Activated CD4-positive, CD25-positive, alpha-beta regulatory T cell treated with anti-CD3 and anti-CD28 coated beads, Interleukin-2, amount 50 U/mL, for 72 hours (primary cell): ENCODE results near the gene JPH4.
A peak's percentile ranks its signal among the peaks of the same experiment; 100 is the strongest.

Source experiments
- DNase-seq: peaks from one replicate; pipeline ENCODE4 v3.0.0; 2021

Gene JPH4

DNA sequence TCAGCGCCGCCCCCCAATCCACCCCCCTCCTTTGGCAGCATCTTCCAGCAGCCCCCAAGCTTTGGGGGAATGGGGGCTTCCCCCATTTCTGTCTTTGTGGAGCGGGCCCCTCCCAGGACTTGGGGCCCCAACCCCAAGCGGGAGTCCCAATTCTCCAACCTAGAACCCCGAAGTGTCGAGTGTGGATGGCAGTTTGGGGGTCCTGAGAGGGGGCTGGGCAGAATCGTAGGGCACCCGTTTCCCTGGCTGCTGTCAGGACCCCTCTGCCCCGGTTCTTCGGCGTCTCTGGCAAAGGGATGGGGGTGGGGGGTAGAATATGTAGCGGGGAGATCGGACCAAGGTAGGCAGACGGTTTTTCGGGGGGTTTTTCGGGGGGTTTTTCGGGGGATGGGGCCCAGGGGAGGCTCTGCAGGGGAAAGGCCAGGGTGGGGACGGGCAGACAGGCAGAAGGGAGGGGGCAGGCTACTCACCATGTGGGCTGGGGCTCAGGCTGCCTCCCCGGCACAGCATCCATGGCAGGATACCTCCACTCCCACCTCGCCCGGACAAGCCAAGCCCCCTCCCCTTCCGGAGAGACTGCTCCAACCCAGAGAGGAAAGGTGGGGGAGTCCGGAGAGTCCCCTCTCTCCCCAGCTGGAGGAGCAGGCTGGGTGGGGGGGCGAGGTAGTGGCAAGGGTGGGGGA lies 739 bp downstream of the JPH4 start:
- no peak for DNase-seq

DNA sequence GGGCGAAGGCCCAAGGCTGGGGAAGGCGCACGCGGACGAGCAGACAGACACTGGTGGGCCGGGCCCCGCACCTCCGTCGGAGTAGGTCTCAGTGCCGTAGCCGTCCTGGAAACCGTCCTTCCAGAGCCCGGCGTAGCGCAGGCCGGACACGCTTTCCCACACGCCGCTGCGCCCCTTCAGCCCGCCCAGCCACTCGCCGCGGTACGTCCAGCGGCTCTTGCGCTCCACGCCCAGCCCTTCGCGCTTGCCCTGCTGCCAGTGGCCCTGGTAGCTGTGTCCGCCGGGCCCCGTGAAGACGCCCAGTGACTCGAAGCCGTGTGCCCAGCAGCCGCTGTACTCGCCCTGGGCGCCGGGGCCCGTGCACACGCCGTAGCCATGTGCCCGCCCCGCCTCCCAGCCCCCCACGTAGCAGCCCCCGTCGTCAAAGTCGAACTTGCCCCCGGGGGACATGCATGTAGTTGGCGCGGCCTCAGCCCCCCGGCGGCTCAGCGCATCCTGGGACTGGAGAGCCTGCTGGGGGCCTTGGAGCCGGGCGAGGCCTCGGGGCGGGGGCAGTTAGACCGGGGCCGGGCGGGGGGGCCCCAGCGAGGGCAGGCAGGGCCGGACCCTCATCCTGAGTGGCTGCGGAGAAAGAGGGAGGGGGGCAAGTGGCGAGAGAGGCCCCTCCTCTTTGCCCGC lies 1.4 kb downstream of the JPH4 start:
- no peak for DNase-seq

DNA sequence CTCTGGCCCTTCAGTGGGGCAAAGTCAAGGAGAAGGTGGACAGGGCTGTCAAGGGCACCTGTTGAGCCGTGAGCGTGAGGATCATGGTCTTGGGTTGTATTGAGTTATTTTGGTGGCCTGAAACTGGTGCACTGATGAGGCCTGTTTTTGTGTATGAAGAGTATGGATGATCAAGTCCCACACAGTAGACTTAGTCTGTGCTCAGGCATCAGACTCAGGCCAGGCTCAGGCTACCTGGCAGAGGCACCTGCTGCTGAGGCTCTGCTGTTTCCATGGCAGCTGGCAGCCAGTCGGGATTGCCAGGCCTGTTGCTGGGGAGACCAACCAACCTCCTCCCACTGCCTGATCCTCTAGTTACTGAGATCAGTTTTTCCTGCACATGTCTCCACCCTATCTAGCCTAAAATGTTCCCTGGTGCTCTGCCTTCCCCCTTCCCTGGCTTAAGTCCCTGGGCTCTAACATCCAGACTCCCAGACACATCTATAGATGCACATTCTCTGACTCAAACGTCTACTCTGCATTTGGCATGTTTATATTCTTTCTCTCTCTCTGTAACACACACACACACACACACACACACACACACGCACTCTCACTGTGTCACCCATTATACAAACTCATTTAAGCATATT lies 5.1 kb downstream of the JPH4 start:
- DNase-seq = no peak

DNA sequence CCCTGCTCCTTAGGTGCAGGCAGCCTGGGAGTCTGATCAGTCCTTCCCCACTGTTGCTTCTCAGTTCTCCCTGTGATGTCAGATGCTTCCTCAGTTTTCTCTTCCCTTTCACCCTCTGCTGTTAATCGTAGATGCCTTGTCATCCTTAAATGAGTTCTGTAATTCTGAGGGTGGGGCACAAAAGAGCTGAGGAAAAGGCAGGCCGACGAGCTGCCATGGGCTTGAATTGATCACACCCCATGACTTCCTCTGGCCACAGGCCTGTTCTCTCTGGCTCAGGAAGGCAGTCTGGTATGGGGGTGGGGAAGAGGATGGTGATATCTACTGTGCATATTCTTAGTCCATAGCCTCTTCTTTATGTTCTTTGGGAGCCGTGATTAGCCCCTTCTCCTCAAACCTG lies 5.8 kb downstream of the JPH4 start:
- no peak for DNase-seq

DNA sequence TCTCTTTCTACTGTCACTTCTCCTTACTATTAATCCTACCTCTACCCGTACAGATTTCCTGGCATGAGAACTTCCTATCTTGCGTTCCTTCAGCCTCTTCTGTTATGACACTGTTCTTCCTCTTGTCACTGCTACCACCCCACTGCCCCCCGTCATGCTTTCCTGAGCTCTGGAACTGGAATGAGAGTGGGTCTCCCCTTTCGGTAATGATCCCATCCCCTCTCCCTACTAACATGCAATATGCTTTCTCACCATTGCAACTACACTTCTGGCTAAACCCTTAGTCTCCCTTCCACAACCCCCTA lies 6.1 kb downstream of the JPH4 start:
- no peak for DNase-seq

DNA sequence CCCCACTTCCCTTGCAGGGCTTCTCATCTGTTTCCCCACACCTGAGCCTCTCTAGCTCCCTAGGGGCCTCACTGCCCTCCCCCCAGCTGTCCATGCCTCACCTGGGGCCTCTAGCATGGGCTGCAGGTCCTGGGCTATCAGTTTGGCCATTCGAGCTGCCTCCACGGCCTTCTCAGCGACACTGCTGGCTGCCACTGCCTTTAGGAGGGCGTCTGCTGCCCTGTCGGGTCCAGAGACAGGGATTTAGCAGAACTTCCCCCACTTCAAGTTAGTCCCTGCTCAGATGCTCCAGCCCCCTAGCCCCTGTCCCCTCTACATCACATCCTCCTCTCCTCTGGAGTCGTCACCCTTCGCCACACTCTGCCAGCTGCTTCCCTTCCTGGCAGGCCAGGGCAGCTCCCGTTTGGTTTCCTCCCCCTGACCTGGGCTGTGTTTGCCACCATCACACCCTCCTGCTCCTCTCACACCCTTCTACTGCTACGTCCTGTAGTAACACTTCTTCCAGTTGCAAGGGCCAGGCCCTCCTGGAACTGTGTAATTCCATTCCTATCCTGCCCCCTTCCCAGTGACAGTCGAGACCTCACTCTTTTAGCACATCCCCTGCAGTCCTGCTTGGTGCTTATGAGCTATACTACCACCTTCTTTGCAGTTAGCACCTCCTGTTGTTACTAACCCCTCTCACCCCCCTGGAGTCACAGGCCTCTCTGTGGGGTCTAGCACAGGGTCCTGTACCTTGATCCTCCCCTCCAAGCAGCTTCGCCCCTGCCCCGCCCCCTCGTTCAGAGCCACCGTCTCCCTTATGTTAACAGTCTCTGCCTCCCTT lies 6.7 kb downstream of the JPH4 start:
- DNase-seq = no peak

DNA sequence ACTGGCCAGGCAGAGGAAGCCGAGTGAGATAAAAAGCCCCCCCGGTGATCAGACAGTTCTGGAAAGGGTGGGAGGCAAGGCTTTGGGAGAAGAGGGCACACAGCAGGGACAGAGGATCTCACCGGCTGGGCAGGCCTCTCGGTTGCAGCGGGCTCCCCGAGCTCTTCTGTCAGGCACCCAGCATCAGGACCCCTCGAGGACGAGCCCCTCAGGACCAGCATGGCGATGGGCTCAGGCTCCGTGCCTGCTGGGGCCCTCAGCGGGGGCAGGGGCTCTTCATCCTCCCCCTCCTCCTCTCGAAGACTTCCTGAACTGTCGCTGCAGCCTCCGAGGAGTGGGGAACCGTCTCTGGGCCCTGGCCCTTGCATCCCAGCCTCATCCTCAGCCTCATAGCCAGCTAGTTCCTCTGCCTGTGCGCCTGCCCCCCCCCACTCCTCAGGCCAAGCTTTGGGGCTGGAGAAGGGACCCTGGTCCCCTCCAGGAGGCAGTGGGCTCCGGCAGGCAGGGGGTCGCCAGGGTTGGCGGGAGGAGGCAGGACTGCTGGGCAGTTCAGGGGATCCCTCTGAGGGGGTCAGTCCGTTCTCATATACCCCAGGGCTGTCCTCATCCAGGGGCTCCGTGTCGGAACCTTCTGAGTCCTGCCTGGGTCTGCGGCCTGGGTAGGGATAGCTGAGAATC lies 7.6 kb downstream of the JPH4 start:
- no peak for DNase-seq

DNA sequence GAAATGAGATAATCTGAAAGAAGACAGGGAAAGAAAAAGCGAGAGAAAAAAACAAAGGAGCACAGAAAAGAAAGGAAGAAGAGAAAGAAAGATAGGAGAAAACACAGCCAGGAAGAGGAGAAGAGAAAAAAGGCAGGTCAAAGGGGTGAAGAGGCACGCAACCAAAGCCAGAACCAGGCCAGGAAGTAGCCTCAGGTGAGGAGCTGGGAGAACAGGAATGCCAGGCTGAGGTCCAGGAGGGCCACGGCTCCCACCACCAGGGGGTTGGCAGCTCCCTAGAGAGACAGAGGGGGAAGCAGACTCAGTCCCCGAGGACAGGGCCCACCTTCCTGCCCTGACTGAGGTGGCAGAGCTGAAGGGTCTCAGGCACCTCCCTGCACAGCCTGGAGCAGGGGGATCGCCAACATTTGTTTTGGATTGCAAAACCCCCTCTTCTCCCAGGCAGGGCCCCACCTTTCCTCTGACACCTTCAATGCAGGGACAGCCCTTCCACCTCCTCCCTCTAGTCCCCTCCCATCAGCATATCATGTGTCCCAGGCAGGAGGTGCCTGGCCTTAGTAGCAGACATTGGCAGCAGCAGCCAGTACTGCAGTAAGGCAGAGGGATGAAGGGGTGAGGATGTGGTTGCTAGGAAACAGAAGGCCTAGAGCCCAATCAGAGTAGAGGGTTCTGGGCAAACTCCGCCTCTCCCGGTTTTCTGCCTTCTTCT lies 9.0 kb downstream of the JPH4 start:
- no peak for DNase-seq

DNA sequence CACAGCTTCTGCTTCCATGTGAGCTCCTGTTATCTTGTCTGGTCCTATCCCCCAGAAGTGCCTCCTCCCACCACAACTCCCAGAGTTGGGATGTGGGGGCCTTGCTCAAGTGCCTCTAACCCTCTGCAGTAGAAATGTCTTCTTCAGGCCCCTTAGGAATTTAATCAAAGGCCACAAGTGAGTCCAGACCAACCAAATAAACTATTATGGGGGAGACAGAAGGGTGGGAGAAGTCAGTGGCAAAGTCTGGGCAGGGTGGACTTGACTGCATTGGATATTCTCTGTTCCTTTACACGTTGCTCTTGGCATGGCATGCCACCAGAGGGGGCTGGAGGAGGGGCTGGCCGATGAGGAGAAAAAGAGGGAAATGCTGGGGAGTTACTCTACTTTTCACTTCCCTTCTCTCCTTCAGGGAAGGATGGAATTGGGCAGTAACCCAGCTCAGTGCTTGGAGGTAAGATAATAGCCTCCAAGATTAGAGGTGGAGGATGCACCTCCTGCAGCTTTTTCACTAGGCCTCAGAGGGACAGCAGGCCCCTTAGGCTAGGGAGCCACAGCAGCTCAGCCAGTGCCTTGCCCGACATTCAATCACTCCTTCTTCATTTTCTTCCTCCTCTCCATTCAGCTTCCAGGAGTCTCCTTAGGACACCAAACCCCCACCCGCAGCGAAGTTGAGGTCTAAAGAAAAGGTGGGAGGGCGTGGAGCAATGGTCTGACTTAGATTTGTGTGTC lies 9.8 kb downstream of the JPH4 start:
- DNase-seq = no peak

DNA sequence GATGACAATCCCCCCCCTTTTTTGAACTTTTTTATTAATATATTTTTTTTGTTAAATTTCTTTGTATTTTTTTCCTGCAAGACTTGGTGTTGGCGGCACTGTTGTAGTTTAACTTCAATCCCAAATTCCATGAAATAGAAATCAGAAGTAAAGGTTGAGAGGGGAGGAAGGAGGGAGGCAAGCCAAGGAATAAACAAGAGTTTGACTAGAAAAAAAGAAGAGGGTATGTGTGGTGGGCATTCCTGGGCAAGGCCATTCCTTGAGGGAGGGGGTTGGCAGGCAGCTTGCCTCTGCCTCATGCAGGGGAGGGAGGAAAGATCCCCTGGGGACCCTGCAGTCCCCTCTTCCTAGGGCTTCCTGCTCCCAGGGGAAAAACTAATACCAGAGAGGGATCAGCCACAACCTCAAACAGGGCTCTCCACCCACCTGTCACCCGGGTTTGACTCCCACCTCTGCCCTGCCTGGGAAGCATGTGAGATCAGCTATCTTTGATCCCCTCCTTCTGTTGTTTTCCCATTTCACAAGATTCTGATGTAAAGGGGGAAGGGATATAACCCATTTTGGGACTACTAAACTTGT lies 10.5 kb downstream of the JPH4 start:
- no peak for DNase-seq

DNA sequence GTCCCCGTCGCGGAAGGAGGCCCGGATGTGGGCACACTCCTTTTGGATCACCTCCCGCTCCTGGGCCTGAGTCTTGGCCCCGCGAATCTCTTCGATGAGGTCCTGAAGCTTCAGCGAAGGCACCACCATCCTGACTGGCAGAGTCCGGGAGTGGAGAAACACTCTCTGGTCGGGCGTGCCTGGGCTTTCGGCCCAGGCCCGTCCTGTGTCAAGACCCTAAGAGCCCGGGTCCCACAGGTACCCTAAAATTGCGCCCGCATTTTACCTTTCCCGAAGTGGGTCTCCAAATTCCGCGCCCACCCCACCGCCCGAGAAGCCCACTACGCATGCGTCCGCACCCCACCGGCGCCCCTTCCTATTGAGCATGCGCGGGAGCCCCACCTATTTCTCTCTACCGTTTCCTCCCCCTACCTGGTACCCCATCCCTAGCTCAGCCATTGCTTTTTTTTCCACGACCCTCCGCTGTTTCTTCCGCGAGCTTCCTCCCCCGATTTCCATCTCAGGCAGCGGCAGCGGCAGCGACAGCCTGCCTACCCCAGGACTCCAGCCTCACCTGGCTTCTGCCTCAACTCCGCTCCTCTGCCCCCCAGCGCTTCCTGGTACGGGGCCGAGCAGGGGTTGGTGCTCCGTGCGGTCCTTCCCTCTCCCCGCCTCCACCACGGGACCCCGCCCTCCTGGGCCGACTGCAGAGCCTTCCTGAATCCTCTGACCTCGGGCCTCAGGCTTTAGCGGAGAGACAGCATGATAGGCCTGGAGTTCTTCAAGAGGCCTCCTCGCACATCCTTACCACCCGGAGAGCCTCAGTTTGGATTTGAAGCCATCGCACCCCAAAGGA lies 11.2 kb downstream of the JPH4 start, which contains the start of gene AP1G2:
TSS of gene AP1G2 (minus strand) at position 606 of the 835 bp plus-strand sequence. CDS start at position 129, 477 bp downstream.
- DNase-seq = peak; percentile 89

DNA sequence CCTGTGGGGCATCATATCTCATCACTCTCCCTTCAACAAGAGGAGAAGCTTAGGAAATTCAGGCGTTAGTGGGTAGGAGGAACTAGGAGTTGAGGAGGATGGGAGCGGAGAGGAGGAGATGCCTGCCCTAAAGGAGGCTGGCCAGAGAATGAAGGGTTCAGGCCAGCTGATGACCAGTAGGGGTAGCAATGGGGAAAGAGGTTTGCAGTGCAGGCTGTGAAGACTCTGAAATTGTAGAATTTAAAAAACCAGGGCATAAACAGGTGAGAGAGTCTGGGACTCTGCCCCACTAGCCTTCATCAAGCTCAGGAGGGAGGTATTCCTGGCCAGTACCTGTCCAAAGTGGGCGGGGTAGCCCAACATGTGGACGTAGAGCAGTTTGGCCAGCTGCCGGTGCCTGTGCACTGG lies 11.8 kb downstream of the JPH4 start:
- DNase-seq = no peak

DNA sequence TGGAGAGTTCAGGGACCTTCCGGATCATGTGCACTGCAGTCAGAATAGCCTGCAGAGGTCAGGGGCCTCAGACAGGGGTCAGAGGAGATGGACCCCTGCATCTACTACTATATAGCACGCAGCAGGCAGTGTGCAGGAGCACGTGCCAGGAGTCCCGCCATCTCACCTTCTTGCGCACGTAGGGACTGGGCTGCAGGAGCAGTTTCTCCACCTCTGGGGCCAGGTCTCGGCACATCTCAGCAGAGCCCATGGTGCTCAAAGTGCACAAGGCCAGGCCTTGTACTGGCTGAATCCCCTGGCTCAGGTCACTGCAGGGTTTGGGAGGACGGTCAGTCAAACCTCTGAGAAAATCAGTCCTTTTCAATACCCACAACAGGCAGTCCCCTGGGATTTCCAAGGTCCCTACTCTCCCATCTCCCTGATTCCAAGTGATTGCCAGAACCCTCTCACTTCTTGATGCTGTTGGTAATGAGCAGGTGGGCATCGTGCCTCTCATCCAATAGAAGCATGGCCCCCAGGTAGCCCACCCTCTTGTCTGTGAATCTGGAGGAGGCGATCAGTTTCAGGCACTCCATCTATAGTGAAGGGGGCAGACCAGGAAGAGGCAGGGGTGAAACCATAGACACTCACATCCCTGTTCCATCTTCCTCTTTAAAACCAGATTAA lies 12.3 kb downstream of the JPH4 start:
- no peak for DNase-seq

DNA sequence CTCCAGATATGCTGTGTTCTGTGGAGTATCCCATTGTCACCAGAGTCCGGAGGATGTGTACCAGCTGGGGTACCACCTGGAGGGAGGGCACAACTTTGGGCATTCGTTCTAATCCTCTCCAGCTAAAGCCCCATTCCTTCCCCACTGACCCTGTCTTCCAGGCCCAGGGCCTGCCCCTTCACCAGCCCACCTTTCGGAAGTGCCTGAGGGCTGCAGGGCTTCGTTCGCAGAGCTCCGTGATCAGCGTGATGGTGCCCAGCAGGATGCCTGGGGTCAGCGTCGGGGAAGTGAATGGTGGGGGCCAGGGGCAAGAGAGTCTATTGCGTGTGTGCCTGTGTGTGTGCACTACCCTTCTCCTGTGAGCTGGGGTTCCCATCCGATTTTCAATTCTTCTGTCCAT lies 13.0 kb downstream of the JPH4 start:
- no peak for DNase-seq

DNA sequence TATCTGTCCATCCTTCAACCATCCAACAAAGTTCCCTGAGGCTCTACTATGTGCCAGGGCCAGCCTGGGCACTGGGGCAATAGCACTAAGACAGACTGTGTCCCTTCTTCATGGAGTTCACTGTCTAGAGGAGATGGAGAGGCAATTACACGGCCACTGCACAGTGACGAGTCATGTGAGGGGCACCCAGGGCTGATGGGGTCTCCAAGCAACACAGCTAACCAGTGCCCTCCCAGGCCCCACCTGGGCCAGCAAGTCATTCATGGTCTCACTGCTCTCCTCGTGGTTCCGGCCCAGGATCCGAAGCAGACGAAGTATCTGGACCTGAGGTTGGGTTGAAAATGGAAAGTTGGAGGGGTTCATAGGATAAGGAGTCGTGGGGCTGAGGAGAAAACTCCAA lies 13.7 kb downstream of the JPH4 start:
- DNase-seq = no peak

DNA sequence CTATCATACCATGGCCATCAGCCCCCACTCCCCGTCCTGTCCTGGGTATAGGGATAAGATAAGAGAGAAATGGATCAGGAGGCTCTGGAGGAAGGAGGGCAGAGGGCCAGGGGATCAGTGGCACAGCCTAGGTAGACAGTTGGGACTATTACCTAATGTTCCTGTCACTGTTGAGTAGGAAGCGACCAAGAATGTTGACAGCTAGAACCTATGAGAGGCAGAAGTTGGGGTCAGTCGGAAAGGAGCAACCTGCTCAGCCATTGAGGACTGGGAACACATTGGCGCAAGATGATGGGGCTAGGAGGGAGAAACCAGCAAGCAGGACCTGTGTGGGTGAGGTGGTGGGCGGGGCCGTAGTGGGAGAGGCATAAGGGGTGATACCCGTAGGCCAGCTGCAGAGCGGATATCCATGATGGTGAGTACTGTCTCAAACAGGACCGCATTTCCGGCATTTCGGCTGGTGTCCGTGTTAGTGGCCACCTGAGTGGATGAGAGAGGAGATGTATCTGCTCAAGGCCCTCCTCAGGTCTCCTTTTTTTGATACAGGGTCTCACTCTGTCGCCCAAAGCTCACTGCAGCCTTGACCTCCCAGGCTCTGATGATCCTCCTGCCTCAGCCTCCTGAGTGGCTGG lies 14.3 kb downstream of the JPH4 start:
- no peak for DNase-seq

DNA sequence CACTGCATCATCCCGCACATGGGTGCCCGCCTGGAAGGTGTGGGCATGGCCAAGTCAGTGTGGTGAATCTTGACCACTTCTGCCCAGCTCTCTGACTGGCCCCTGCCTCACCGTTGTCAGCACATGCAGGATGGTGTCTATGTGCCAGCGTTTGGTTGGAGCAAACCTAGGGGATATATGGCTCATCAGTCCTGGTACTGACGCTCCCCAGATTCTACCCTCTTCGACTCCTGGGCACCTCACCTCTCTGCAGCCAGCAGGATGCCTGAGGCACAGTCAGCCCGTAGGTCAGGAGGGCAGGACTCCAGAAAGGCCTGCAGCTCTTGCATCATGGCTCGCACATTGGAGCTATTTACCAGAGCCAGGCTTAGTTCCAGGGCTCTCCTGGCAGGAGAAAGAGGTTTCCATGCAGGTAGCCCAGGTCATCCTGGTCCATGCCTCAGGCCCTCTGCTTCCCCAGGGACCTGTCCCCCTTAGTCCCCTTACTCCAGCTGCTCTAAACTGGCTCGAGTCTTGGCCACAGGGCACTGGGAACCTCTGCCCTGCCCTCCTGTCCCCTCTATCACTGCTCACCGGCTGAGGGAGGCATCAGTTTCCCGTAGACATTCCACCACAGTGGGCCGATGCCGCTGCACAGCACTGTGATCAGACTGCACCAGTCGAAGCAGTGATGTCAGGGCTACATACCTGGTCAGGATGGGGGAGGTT lies 15.0 kb downstream of the JPH4 start:
- DNase-seq = no peak

DNA sequence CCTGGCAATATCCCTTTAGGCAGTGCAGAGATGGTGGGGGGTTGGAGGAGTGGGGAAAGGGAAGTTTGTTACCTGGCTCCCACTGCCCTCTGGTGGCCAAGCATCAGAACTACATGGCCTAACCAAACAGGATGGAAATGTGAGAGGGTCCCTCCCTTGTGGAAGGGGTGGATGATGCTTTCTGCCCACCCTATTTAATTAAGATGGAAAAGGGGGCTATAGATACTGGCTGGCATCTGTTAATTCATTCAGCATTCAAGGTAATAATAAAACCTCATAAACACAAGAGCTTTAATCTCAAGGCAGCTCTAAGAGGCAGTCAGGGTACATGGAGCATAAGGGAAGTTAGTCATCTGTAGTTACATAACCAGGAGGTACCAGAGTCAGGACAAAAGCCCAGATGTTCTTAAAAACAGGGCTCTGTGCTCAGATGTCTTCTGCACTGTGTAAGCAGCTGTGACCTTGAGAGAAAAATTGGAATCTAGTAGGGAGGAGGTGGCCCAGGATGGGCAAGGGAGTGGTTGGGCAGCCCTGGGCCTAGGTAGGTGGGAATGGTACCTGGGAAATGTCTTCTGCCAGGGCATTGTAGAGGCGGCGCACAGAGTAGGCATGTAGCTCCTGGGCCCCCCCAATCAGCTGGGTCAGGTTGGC lies 15.6 kb downstream of the JPH4 start:
- DNase-seq = peak; percentile 53
